WTC11 (cell line): ENCODE measurements around the gene MAP7D3.

ENCODE experiments used
- CREB1 ChIP-seq: sonication (generic); formaldehyde crosslinking; IDR thresholded peaks from 2 replicates; pipeline ENCODE4 v1.8.0; 2023; ENCODE audit warnings: mild to moderate bottlenecking, missing genetic modification reagents
- CTCF ChIP-seq: fragments of 200-600 bp; IDR thresholded peaks from 2 replicates; pipeline ENCODE4 v1.8.0; 2022; ENCODE audit warnings: antibody characterized with exemption
- ETV6 ChIP-seq: sonication (generic); formaldehyde crosslinking; IDR thresholded peaks from 2 replicates; pipeline ENCODE4 v1.8.1; 2022; ENCODE audit warnings: mild to moderate bottlenecking, missing genetic modification reagents
- FOXP4 ChIP-seq: sonication (generic); formaldehyde crosslinking; IDR thresholded peaks from 2 replicates; pipeline ENCODE4 v1.8.0; 2022; ENCODE audit warnings: mild to moderate bottlenecking, missing genetic modification reagents
- HMGXB4 ChIP-seq: sonication (generic); formaldehyde crosslinking; IDR thresholded peaks from 2 replicates; pipeline ENCODE4 v1.8.1; 2023; ENCODE audit warnings: mild to moderate bottlenecking, moderate library complexity, missing genetic modification reagents
- JUN ChIP-seq: sonication (generic); formaldehyde crosslinking; IDR thresholded peaks from 2 replicates; pipeline ENCODE4 v1.8.0; 2023; ENCODE audit warnings: mild to moderate bottlenecking, missing genetic modification reagents
- OVOL2 ChIP-seq: fragments of 250-450 bp; sonication (Bioruptor Pico); IDR thresholded peaks from 2 replicates; pipeline ENCODE4 v1.9.0; 2021; ENCODE audit warnings: mild to moderate bottlenecking, borderline replicate concordance
- TEAD4 ChIP-seq: sonication (generic); formaldehyde crosslinking; IDR thresholded peaks from 2 replicates; pipeline ENCODE4 v1.8.0; 2022; ENCODE audit warnings: mild to moderate bottlenecking, missing genetic modification reagents
- TF ChIP-seq, protein P1 (sequence below): sonication (generic); formaldehyde crosslinking; conservative IDR thresholded peaks from 2 replicates; pipeline ENCODE4 v1.8.1; 2022; ENCODE audit warnings: mild to moderate bottlenecking, missing genetic modification reagents
- TF ChIP-seq, protein P2 (sequence below): sonication (generic); formaldehyde crosslinking; conservative IDR thresholded peaks from 2 replicates; pipeline ENCODE4 v1.8.1; 2023; ENCODE audit warnings: mild to moderate bottlenecking, low read depth, missing genetic modification reagents, moderate library complexity

GRCh38 chrX:136192839-136193414 is 58.3 kb downstream of the MAP7D3 start:
- TF ChIP-seq CTCF: no peak
- TF ChIP-seq FOXP4 (CRISPR knock-in tag): no peak
- no peak for TF ChIP-seq CREB1 (CRISPR knock-in tag)
- TF ChIP-seq ETV6 (CRISPR knock-in tag): no peak
- no peak for TF ChIP-seq OVOL2 (CRISPR knock-in tag)
- no peak for TF ChIP-seq HMGXB4 (CRISPR knock-in tag)
- no peak for TF ChIP-seq TEAD4 (CRISPR knock-in tag)
- TF ChIP-seq JUN (CRISPR knock-in tag): no peak
- TF ChIP-seq, protein P1, sequence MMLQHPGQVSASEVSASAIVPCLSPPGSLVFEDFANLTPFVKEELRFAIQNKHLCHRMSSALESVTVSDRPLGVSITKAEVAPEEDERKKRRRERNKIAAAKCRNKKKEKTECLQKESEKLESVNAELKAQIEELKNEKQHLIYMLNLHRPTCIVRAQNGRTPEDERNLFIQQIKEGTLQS (CRISPR knock-in tag): no peak
- TF ChIP-seq, protein P2, sequence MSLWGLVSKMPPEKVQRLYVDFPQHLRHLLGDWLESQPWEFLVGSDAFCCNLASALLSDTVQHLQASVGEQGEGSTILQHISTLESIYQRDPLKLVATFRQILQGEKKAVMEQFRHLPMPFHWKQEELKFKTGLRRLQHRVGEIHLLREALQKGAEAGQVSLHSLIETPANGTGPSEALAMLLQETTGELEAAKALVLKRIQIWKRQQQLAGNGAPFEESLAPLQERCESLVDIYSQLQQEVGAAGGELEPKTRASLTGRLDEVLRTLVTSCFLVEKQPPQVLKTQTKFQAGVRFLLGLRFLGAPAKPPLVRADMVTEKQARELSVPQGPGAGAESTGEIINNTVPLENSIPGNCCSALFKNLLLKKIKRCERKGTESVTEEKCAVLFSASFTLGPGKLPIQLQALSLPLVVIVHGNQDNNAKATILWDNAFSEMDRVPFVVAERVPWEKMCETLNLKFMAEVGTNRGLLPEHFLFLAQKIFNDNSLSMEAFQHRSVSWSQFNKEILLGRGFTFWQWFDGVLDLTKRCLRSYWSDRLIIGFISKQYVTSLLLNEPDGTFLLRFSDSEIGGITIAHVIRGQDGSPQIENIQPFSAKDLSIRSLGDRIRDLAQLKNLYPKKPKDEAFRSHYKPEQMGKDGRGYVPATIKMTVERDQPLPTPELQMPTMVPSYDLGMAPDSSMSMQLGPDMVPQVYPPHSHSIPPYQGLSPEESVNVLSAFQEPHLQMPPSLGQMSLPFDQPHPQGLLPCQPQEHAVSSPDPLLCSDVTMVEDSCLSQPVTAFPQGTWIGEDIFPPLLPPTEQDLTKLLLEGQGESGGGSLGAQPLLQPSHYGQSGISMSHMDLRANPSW: no peak
